ENCODE results near the gene RXFP4. TPM values are rescaled to one million over a fixed set of nuclear protein-coding genes. Genes with fewer than 3 reads are reported as not detected.
A peak's percentile ranks its signal among the peaks of the same experiment; 100 is the strongest.

RXFP4 gene
- total RNA-seq, 1 experiment from 2014 or later: not detected

DNA sequence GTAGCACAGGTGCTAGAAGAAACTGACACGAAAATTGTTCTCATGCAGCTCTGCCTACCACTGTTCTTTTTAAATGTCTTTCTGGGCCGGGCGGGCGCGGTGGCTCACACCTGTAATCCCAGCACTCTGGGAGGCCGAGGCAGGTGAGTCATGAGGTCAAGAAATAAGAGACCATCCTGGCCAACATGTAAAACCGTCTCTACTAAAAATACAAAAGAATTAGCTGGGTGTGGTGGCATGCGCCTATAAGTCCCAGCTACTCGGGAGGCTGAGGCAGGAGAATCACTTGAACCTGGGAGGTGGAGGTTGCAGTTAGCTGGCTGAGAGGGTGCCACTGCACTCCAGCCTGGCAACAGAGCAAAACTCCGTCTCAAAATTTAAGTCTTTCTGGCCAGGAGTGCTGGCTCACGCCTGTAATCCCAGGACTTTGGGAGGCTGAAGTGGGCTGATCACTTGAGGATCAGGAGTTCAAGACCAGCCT is 29.3 kb upstream of the RXFP4 start:
- Mint-ChIP-seq H3K4me1 (ENCODE audit: low read depth, unreplicated experiment) (peaks cover 20% of the 10 kb centered on the region), H3K27me3 (ENCODE audit: unreplicated experiment) (no peaks in the 10 kb centered on the region), H3K4me3 (ENCODE audit: low read depth, unreplicated experiment) (peak overlapping the region; percentile 97), H3K9me3 (ENCODE audit: low read depth, unreplicated experiment) (no peaks in the 10 kb centered on the region), H3K36me3 (ENCODE audit: insufficient read depth, unreplicated experiment) (peaks cover 90% of the 10 kb centered on the region), H3K27ac (ENCODE audit: unreplicated experiment) (peak overlapping the region; percentile 99)
- DNase-seq: peak; percentile 38
- intact Hi-C loops (cut with micrococcal nuclease; ENCODE audit: unreplicated experiment): loop anchor here (5.0 kb wide), 1 partner anchor 55 kb away; the partner anchor contains the start of genes GON4L and SYT11
- no TSS peak for BruUV-seq (replicated peaks)
- CTCF ChIA-PET: interaction anchor here (0.6 kb wide), 1 partner anchor 16 kb away, joined by 4 read pairs; no protein-coding TSS in a partner anchor
- TF ChIP-seq, protein P1, sequence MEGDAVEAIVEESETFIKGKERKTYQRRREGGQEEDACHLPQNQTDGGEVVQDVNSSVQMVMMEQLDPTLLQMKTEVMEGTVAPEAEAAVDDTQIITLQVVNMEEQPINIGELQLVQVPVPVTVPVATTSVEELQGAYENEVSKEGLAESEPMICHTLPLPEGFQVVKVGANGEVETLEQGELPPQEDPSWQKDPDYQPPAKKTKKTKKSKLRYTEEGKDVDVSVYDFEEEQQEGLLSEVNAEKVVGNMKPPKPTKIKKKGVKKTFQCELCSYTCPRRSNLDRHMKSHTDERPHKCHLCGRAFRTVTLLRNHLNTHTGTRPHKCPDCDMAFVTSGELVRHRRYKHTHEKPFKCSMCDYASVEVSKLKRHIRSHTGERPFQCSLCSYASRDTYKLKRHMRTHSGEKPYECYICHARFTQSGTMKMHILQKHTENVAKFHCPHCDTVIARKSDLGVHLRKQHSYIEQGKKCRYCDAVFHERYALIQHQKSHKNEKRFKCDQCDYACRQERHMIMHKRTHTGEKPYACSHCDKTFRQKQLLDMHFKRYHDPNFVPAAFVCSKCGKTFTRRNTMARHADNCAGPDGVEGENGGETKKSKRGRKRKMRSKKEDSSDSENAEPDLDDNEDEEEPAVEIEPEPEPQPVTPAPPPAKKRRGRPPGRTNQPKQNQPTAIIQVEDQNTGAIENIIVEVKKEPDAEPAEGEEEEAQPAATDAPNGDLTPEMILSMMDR (IDR thresholded peaks at IDR 0.05; ENCODE audit: unreplicated experiment): no peak

DNA sequence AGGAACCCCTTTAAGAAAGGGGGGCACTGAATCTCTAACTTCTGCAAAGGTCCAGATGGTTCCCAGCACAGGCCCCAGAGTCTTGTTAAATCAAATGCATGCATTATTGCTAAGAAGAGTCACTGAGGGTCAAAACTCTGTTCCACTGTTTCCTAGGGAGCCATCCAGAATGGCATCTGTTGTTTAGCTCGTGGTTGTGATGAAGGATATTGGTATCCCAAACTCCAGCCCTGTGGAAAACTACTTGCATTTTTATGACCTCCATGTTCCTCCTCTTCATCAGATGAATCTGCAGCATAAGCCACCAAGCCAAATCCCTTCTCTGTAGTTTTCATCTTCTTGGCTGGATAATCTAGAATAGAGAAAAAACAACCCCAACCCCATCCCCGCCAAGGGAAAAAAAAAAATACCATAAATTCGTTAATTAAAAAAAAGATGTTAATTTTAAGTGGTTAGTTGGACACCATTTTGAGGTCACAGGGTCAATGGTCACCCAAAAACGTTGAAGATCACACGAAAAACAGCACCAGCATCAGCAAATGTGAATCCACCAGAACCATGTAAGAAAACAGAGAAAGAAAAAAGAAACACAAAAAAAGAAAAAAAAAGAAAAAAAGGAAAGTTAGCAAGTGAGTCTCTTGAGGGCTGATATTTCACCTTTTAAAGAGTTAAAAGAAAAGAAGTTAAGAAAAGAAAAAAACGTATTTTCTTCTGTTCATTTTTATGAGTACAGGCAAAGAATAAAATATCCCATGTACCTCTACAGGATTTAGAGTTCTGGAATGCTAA is 27.3 kb upstream of the RXFP4 start:
- TF ChIP-seq, protein P1 (IDR thresholded peaks at IDR 0.05; ENCODE audit: unreplicated experiment): no peak
- H3K27ac Mint-ChIP-seq (ENCODE audit: unreplicated experiment): no peak overlapping the region
- peaks cover 20% of the 10 kb centered on the region for H3K4me1 Mint-ChIP-seq (ENCODE audit: low read depth, unreplicated experiment)
- no peak for DNase-seq
- no TSS peak for BruUV-seq (replicated peaks)
- no peaks in the 10 kb centered on the region for H3K27me3 Mint-ChIP-seq (ENCODE audit: unreplicated experiment)
- CTCF ChIA-PET: interaction anchor here (0.5 kb wide), 1 partner anchor 26 kb away, joined by 5 read pairs; no protein-coding TSS in a partner anchor
- peaks cover 89% of the 10 kb centered on the region for H3K36me3 Mint-ChIP-seq (ENCODE audit: insufficient read depth, unreplicated experiment)
- H3K4me3 Mint-ChIP-seq (ENCODE audit: low read depth, unreplicated experiment): no peak overlapping the region
- H3K9me3 Mint-ChIP-seq (ENCODE audit: low read depth, unreplicated experiment): no peaks in the 10 kb centered on the region
- intact Hi-C loops (cut with micrococcal nuclease; ENCODE audit: unreplicated experiment): loop anchor here (5.0 kb wide), 1 partner anchor 57 kb away; the partner anchor contains the start of genes GON4L and SYT11

GRCh38 chr1:155918660-155919059 is 22.8 kb upstream of the RXFP4 start:
- DNase-seq: no peak
- intact Hi-C loops (cut with micrococcal nuclease; ENCODE audit: unreplicated experiment): no loop called here
- peaks cover 94% of the 10 kb centered on the region for H3K36me3 Mint-ChIP-seq (ENCODE audit: insufficient read depth, unreplicated experiment)
- H3K27ac Mint-ChIP-seq (ENCODE audit: unreplicated experiment): no peak overlapping the region
- no TSS peak for BruUV-seq (replicated peaks)
- no peak overlapping the region for H3K4me3 Mint-ChIP-seq (ENCODE audit: low read depth, unreplicated experiment)
- H3K9me3 Mint-ChIP-seq (ENCODE audit: low read depth, unreplicated experiment): no peaks in the 10 kb centered on the region
- CTCF ChIA-PET: no interaction called here
- TF ChIP-seq, protein P1 (IDR thresholded peaks at IDR 0.05; ENCODE audit: unreplicated experiment): no peak
- H3K4me1 Mint-ChIP-seq (ENCODE audit: low read depth, unreplicated experiment): no peaks in the 10 kb centered on the region
- no peaks in the 10 kb centered on the region for H3K27me3 Mint-ChIP-seq (ENCODE audit: unreplicated experiment)

- no peaks in the 10 kb centered on the region for H3K27me3 Mint-ChIP-seq (ENCODE audit: unreplicated experiment)
- intact Hi-C loops (cut with micrococcal nuclease; ENCODE audit: unreplicated experiment): no loop called here
- TF ChIP-seq, protein P1 (IDR thresholded peaks at IDR 0.05; ENCODE audit: unreplicated experiment): no peak
- peaks cover 84% of the 10 kb centered on the region for H3K36me3 Mint-ChIP-seq (ENCODE audit: insufficient read depth, unreplicated experiment)
- DNase-seq: no peak
- no peaks in the 10 kb centered on the region for H3K4me1 Mint-ChIP-seq (ENCODE audit: low read depth, unreplicated experiment)
- BruUV-seq (replicated peaks): no TSS peak
- CTCF ChIA-PET: interaction anchor here (0.6 kb wide), 1 partner anchor 639 kb away, joined by 4 read pairs; no protein-coding TSS in a partner anchor
- H3K27ac Mint-ChIP-seq (ENCODE audit: unreplicated experiment): no peak overlapping the region
- H3K4me3 Mint-ChIP-seq (ENCODE audit: low read depth, unreplicated experiment): no peak overlapping the region
- no peaks in the 10 kb centered on the region for H3K9me3 Mint-ChIP-seq (ENCODE audit: low read depth, unreplicated experiment)
These were observed 21.6 kb upstream of the RXFP4 start for GRCh38 chr1:155919801-155920200.
